CD14-positive monocyte (primary cell): Measurements from ENCODE around the gene SLC10A7. TPM values are rescaled to one million over a fixed set of nuclear protein-coding genes. Genes with fewer than 3 reads are reported as not detected.
A peak's percentile ranks its signal among the peaks of the same experiment; 100 is the strongest.

Experiments used
- DNase-seq, 3 donors: peaks; one replicate each; pipeline ENCODE4 v3.0.0-alpha.2; 2011 to 2022
- H2AFZ ChIP-seq: 2 replicates; pipeline ENCODE4 v1.6.0; 2012; ENCODE audit warnings: mild to moderate bottlenecking, low read depth, low read length, inconsistent platforms; ENCODE audit not compliant: insufficient read depth, poor library complexity, severe bottlenecking
- H3K27ac ChIP-seq, 2 donors: 1 replicate in 1 of 2; 2 replicates in 1 of 2; pipeline ENCODE4 v1.5.1; 2012 to 2013; ENCODE audit warnings: low read length in 2 of 2, control low read depth in 1 of 2, inconsistent platforms in 1 of 2, low read depth in 1 of 2, mild to moderate bottlenecking in 1 of 2
- H3K27me3 ChIP-seq, 2 donors: one replicate each; pipeline versions ENCODE4 v1.6.0 to v1.6.1; 2011 to 2013; ENCODE audit warnings: low read length in 2 of 2; ENCODE audit not compliant: control insufficient read depth in 2 of 2, insufficient read depth in 2 of 2
- H3K36me3 ChIP-seq, 2 donors: replicated peaks in 1 of 2; 1 replicate in 1 of 2; 2 replicates in 1 of 2; pipeline versions ENCODE4 v1.5.1 to v1.6.1; 2012 to 2013; ENCODE audit warnings: low read length in 2 of 2, control low read depth in 1 of 2, inconsistent platforms in 1 of 2, mild to moderate bottlenecking in 1 of 2; ENCODE audit not compliant: insufficient read depth in 2 of 2, control insufficient read depth in 1 of 2
- H3K4me1 ChIP-seq, 2 donors: 1 replicate in 1 of 2; 2 replicates in 1 of 2; pipeline versions ENCODE4 v1.5.1 to v1.6.1; 2012 to 2013; ENCODE audit warnings: low read length in 2 of 2, control low read depth in 1 of 2, inconsistent platforms in 1 of 2, mild to moderate bottlenecking in 1 of 2, moderate library complexity in 1 of 2; ENCODE audit not compliant: insufficient read depth in 2 of 2, control insufficient read depth in 1 of 2
- H3K4me2 ChIP-seq: replicated peaks from 2 replicates; pipeline ENCODE3; 2012; ENCODE audit warnings: low read length, moderate library complexity, mild to moderate bottlenecking; ENCODE audit not compliant: poor library complexity, severe bottlenecking; ENCODE audit errors: extremely low read depth
- H3K4me3 ChIP-seq, 3 experiments: fragments of 200-600 bp in 1 of 3; sonication (generic) in 1 of 3; replicated peaks in 1 of 3; 1 replicate in 2 of 3; 2 replicates in 1 of 3; pipeline ENCODE4 v1.5.1; 2011 to 2013; ENCODE audit warnings: low read length in 3 of 3, mild to moderate bottlenecking in 3 of 3, control low read depth in 2 of 3, low read depth in 2 of 3, inconsistent platforms in 1 of 3, moderate library complexity in 1 of 3
- H3K79me2 ChIP-seq: 2 replicates; pipeline ENCODE4 v1.6.0; 2012; ENCODE audit warnings: mild to moderate bottlenecking, control low read depth, inconsistent platforms, low read length, moderate library complexity; ENCODE audit not compliant: insufficient read depth
- H3K9ac ChIP-seq: 2 replicates; pipeline ENCODE4 v1.6.0; 2017; ENCODE audit warnings: low read length, mild to moderate bottlenecking; ENCODE audit not compliant: insufficient read depth, poor library complexity, severe bottlenecking
- H3K9me3 ChIP-seq, 2 donors: replicated peaks in 1 of 2; 1 replicate in 1 of 2; 2 replicates in 1 of 2; pipeline versions ENCODE4 v1.5.1 to v1.6.1; 2012 to 2013; ENCODE audit warnings: low read length in 2 of 2, control low read depth in 1 of 2; ENCODE audit not compliant: control insufficient read depth in 1 of 2, insufficient read depth in 1 of 2
- H4K20me1 ChIP-seq: 2 replicates; pipeline ENCODE4 v1.6.0; 2012; ENCODE audit warnings: mild to moderate bottlenecking, low read length, control low read depth, moderate library complexity; ENCODE audit not compliant: insufficient read depth
- H3K27ac Mint-ChIP-seq, 7 donors: one replicate each; pipeline ENCODE4 v1.8.0; 2020; ENCODE audit warnings: mild to moderate bottlenecking in 7 of 7, mixed read lengths in 7 of 7, moderate library complexity in 6 of 7, inconsistent platforms in 2 of 7
- H3K27me3 Mint-ChIP-seq, 3 donors: one replicate each; pipeline ENCODE4 v1.8.0; 2021 to 2022; ENCODE audit warnings: low read depth in 3 of 3, mild to moderate bottlenecking in 3 of 3, mixed read lengths in 3 of 3, moderate library complexity in 3 of 3, inconsistent platforms in 1 of 3
- H3K36me3 Mint-ChIP-seq, 2 donors: one replicate each; pipeline ENCODE4 v1.8.0; 2020; ENCODE audit warnings: mixed read lengths in 2 of 2, inconsistent platforms in 1 of 2, mild to moderate bottlenecking in 1 of 2
- H3K4me1 Mint-ChIP-seq: one replicate; pipeline ENCODE4 v1.8.0; 2020; ENCODE audit warnings: mild to moderate bottlenecking, mixed read lengths
- H3K4me3 Mint-ChIP-seq, 2 donors: one replicate each; pipeline ENCODE4 v1.8.0; 2020; ENCODE audit warnings: mild to moderate bottlenecking in 2 of 2, mixed read lengths in 2 of 2, moderate library complexity in 1 of 2
- H3K9me3 Mint-ChIP-seq, 7 donors: one replicate each; pipeline ENCODE4 v1.8.0; 2020 to 2022; ENCODE audit warnings: mixed read lengths in 7 of 7, mild to moderate bottlenecking in 6 of 7, moderate library complexity in 6 of 7, inconsistent platforms in 2 of 7
- WGBS: methylation state at CpG from one replicate; pipeline ENCODE4 v1.1.5; 2013; ENCODE audit warnings: missing lambda C conversion rate; ENCODE audit not compliant: insufficient coverage; 5-methylcytosine and 5-hydroxymethylcytosine counted together
- intact Hi-C, 2 donors: fragments of 100-400 bp; cut with micrococcal nuclease; formaldehyde crosslinking; loops; one replicate each; pipeline versions ENCODE4 v1.15.0 to v1.15.1; 2023
- polyA plus RNA-seq, 3 donors: library from polyadenylated mRNA; depleted of rRNA in 1 of 3; unstranded in 2 of 3; stranded (reverse) in 1 of 3; fragments of 300-500 nt in 2 of 3; fragments of >200 nt in 1 of 3; fragmentation: Illumina TruSeq in 2 of 3; gene quantifications; 1 replicate in 2 of 3; 2 replicates in 1 of 3; pipeline ENCODE4 v1.2.3, GENCODE V29; 2012 to 2021
- TF ChIP-seq, protein P1 (sequence below): fragments of 200-600 bp; IDR thresholded peaks from one replicate; pipeline ENCODE4 v1.8.0; 2022; ENCODE audit warnings: antibody characterized with exemption, mild to moderate bottlenecking

The SLC10A7 gene
- polyA plus RNA-seq, 3 donors, result 6.6 to 8.3 (median 6.8) TPM

DNA sequence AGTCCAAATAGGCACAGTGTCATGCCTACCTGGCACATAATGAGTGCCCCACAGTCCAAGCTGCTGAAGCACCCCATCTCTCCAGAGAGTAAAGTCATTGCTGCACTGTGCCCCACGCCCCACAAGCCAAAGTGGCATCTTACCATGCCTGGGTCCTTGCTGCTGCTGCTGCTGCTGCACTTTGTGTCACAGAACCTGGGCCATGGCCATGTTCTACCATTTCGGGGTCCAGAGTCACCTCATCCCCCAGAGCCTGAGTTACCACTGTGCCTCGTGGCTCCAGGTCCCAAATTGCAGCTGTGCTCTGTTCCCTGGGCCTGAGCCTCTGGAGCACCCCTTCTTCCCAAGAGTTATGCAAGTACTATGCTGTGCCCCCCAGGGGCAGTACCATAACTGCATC, 40.5 kb downstream of the SLC10A7 start:
- H3K36me3 Mint-ChIP-seq, result peaks cover 24 to 39% of the 10 kb centered on the region in 2 donors

DNA sequence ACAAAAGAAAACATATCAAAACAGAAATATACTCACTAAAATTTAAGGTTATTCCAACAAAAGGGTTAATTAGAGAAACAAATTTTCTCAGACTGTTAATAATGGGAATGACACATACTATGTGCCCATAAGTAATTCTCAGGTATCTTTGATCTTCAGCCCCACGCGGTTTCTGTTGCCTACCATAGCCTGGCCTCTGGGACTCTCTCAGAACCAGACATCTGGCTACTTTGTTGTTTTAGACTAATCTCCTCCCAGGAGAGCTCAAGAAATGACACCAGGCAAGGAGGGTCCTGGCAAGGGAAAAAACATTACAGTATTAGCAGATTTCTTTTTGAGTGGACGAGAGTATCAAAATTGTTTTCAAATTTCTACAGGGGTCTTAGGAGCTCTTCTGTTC, 43.7 kb downstream of the SLC10A7 start:
- TF ChIP-seq, protein P1, sequence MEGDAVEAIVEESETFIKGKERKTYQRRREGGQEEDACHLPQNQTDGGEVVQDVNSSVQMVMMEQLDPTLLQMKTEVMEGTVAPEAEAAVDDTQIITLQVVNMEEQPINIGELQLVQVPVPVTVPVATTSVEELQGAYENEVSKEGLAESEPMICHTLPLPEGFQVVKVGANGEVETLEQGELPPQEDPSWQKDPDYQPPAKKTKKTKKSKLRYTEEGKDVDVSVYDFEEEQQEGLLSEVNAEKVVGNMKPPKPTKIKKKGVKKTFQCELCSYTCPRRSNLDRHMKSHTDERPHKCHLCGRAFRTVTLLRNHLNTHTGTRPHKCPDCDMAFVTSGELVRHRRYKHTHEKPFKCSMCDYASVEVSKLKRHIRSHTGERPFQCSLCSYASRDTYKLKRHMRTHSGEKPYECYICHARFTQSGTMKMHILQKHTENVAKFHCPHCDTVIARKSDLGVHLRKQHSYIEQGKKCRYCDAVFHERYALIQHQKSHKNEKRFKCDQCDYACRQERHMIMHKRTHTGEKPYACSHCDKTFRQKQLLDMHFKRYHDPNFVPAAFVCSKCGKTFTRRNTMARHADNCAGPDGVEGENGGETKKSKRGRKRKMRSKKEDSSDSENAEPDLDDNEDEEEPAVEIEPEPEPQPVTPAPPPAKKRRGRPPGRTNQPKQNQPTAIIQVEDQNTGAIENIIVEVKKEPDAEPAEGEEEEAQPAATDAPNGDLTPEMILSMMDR, result no peak
- peaks cover 3% of the 10 kb centered on the region for H3K4me1 Mint-ChIP-seq
- no peaks in the 10 kb centered on the region for H3K79me2 ChIP-seq
- DNase-seq, result no peak
- no peaks in the 10 kb centered on the region for H4K20me1 ChIP-seq
- H3K4me1 ChIP-seq, result no peaks in the 10 kb centered on the region
- no peak overlapping the region for H3K4me3 ChIP-seq
- peaks cover 8 to 17% (median 11%) of the 10 kb centered on the region in 7 donors for H3K9me3 Mint-ChIP-seq
- H3K4me3 Mint-ChIP-seq, result no peak overlapping the region
- no peaks in the 10 kb centered on the region for H3K27me3 ChIP-seq
- H3K4me2 ChIP-seq, result no peak overlapping the region
- intact Hi-C loops, result no loop called here
- H3K36me3 ChIP-seq, result peaks cover 0 to 13% of the 10 kb centered on the region in 2 donors
- peaks cover 13% of the 10 kb centered on the region in 2 donors for H3K9me3 ChIP-seq
- no peaks in the 10 kb centered on the region for H3K27me3 Mint-ChIP-seq
- no peak overlapping the region for H2AFZ ChIP-seq
- peak overlapping the region in 3 of 7 donors; percentile 32 to 56 (median 46) for H3K27ac Mint-ChIP-seq
- H3K36me3 Mint-ChIP-seq, result peaks cover 17 to 29% of the 10 kb centered on the region in 2 donors
- no peak overlapping the region for H3K9ac ChIP-seq
- WGBS, result 100% methylated on average over 2 of the region's 3 CpGs
- no peak overlapping the region for H3K27ac ChIP-seq

More for the DNA sequence above, 40.5 kb downstream of the SLC10A7 start:
- Histone ChIP-seq H3K27ac (no peak overlapping the region), H3K36me3 (peaks cover 0 to 21% of the 10 kb centered on the region in 2 donors), H3K9ac (no peak overlapping the region), H3K9me3 (peaks cover 14 to 17% of the 10 kb centered on the region in 2 donors), H3K4me1 (no peaks in the 10 kb centered on the region), H3K79me2 (no peaks in the 10 kb centered on the region), H3K27me3 (no peaks in the 10 kb centered on the region), H2AFZ (no peak overlapping the region), H3K4me2 (no peak overlapping the region), H4K20me1 (no peaks in the 10 kb centered on the region), H3K4me3 (no peak overlapping the region)
- TF ChIP-seq, protein P1, result no peak
- Mint-ChIP-seq H3K9me3 (peaks cover 9 to 27% (median 17%) of the 10 kb centered on the region in 7 donors), H3K27ac (no peak overlapping the region), H3K4me3 (no peak overlapping the region), H3K4me1 (no peaks in the 10 kb centered on the region), H3K27me3 (peaks cover 0 to 2% (median 0%) of the 10 kb centered on the region in 3 donors)
- intact Hi-C loops, result no loop called here
- 100% methylated on average over 3 of the region's 3 CpGs for WGBS
- no peak for DNase-seq
